Epithelial cell of esophagus (primary cell): ENCODE results near the gene SHKBP1.

Source experiments
- DNase-seq: peaks from one replicate; pipeline ENCODE4 v3.0.0; 2010; ENCODE audit warnings: low read depth
- H3K4me3 ChIP-seq: 2 replicates; pipeline ENCODE4 v1.5.1; 2011; ENCODE audit warnings: mild to moderate bottlenecking, low read length, control low read depth
- TF ChIP-seq, protein P1 (sequence below): IDR thresholded peaks from 2 replicates; pipeline ENCODE4 v1.5.1; 2011; ENCODE audit warnings: low read depth, mild to moderate bottlenecking, low read length, control low read depth, inconsistent platforms; ENCODE audit not compliant: insufficient read depth; ENCODE audit errors: missing control alignments

SHKBP1 gene

DNA sequence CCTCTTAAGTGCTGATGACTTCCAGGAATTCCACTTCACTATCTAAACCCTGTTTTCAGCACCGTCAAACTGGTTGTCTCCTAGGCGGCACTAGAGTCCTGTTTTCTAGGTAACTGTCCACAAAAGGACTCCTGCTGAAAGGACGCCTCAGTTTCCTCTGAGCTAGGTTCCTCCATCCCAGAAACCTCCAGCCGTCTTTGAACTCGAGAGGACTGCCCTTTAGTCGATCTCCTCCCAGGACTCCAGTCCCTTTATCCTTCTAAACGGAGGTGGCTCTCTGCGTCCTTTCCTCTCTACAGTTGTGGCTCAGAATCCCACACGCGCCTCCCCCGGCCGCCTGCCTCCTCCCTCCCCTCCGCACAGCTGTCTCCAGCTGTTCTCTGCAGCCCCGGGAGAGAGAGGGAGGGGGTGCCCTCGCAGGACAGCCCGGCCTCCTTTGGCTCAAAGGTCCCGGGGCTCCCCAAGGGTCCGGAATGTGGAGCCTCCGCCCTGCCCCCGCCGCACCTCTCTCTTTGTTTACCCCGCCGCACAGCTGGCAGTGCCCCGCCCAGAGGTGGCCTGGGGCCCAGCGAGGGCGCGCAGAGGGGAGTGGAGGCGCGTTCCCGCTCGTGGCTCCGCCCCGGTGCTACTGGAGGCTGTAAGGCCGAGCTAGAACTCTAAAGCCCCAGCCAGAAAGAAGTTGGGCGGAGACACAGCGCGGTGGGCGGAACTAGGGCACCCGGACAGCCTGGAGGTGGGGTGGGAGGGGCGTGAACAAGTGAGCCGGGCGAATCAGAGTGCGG lies 26.9 kb downstream of the SHKBP1 start:
- DNase-seq: peak; percentile 100
- TF ChIP-seq, protein P1, sequence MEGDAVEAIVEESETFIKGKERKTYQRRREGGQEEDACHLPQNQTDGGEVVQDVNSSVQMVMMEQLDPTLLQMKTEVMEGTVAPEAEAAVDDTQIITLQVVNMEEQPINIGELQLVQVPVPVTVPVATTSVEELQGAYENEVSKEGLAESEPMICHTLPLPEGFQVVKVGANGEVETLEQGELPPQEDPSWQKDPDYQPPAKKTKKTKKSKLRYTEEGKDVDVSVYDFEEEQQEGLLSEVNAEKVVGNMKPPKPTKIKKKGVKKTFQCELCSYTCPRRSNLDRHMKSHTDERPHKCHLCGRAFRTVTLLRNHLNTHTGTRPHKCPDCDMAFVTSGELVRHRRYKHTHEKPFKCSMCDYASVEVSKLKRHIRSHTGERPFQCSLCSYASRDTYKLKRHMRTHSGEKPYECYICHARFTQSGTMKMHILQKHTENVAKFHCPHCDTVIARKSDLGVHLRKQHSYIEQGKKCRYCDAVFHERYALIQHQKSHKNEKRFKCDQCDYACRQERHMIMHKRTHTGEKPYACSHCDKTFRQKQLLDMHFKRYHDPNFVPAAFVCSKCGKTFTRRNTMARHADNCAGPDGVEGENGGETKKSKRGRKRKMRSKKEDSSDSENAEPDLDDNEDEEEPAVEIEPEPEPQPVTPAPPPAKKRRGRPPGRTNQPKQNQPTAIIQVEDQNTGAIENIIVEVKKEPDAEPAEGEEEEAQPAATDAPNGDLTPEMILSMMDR: peak; percentile 16
- H3K4me3 ChIP-seq: peak overlapping the region; percentile 25

GRCh38 chr19:40604171-40604646 lies 27.5 kb downstream of the SHKBP1 start:
- no peak for DNase-seq
- H3K4me3 ChIP-seq: peak overlapping the region; percentile 29
- TF ChIP-seq, protein P1: no peak

DNA sequence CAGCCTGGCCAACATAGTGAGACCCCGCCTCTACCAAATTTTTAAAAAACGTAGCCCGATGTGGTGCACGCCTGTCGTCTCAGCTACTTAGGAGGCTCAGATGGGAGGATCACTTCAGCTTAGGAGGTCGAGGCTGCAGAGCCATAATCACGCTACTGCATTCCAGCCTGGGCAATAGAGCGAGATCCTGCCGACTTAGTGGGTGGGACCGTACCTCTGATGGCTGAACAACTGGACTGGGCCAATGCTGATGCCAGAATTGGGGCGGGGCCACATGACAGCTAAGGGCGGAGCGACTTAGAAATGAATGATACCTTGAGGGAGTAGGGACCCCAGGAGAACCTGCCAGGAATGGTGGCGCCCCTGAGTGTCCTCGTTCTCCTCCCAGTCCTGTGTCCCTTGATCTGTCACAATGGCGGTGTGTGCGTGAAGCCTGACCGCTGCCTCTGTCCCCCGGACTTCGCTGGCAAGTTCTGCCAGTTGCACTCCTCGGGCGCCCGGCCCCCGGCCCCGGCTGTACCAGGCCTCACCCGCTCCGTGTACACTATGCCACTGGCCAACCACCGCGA lies 28.1 kb downstream of the SHKBP1 start:
- H3K4me3 ChIP-seq: peak overlapping the region; percentile 34
- TF ChIP-seq, protein P1: no peak

DNA sequence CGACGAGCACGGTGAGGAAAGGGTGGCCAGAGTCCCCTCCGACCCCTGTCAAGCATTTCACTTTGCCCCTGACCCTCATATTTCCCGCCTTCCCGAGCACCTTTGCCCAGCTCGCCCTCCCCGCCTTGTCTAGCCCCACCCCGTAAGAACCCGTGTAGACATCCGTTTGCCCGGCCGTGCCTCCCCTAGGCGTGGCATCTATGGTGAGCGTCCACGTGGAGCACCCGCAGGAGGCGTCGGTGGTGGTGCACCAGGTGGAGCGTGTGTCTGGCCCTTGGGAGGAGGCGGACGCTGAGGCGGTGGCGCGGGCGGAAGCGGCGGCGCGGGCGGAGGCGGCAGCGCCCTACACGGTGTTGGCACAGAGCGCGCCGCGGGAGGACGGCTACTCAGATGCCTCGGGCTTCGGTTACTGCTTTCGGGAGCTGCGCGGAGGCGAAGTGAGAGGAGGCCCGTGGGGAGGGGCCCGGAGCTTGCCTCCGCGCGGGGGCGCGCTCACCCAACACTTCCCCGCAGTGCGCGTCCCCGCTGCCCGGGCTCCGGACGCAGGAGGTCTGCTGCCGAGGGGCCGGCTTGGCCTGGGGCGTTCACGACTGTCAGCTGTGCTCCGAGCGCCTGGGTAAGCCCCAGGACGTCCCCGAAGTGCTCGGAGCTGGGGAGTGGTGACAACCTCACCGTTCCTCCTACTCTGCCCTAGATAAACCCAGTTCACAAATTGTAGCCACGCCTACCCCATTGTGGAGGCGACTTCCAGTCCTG lies 28.7 kb downstream of the SHKBP1 start:
- TF ChIP-seq, protein P1: peak; percentile 7
- peak; percentile 97 for DNase-seq
- peak overlapping the region; percentile 39 for H3K4me3 ChIP-seq

More for the DNA sequence above, 28.1 kb downstream of the SHKBP1 start:
- peak; percentile 57 for DNase-seq

GRCh38 chr19:40607311-40608239 lies 30.9 kb downstream of the SHKBP1 start:
- TF ChIP-seq, protein P1: no peak
- H3K4me3 ChIP-seq: no peak overlapping the region
- no peak for DNase-seq

DNA sequence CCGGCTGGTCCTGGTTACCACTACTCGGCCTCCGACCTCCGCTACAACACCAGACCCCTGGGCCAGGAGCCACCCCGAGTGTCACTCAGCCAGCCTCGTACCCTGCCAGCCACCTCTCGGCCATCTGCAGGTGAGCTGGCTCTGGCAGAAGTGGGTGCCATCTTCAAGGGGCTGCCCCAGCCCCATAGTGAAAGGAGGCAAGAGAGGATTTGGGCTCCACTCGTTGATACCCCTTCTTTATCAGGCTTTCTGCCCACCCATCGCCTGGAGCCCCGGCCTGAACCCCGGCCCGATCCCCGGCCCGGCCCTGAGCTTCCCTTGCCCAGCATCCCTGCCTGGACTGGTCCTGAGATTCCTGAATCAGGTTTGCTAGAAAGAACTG lies 31.6 kb downstream of the SHKBP1 start:
- no peak overlapping the region for H3K4me3 ChIP-seq
- TF ChIP-seq, protein P1: no peak
- no peak for DNase-seq
